HepG2 (cell line): Measurements from ENCODE around the gene TBXAS1. TPM values are rescaled to one million over a fixed set of nuclear protein-coding genes. Genes with fewer than 3 reads are reported as not detected.

ENCODE experiments used
- BORCS8-MEF2B ChIP-seq: sonication (generic); formaldehyde crosslinking; IDR thresholded peaks from 2 replicates; pipeline ENCODE4 v1.8.0; 2022; ENCODE audit warnings: mild to moderate bottlenecking, missing genetic modification reagents
- ELF1 ChIP-seq: sonication (generic); formaldehyde crosslinking; IDR thresholded peaks from 2 replicates; pipeline ENCODE4 v1.4.0; 2020; ENCODE audit warnings: missing genetic modification reagents
- ELF3 ChIP-seq: IDR thresholded peaks from 2 replicates; pipeline ENCODE4 v1.6.1; 2016; ENCODE audit warnings: missing genetic modification reagents, missing compliant biosample characterization
- ESRRA ChIP-seq: sonication (generic); formaldehyde crosslinking; IDR thresholded peaks from 2 replicates; pipeline ENCODE4 v1.5.1; 2020; ENCODE audit warnings: mild to moderate bottlenecking, low read depth, missing genetic modification reagents
- ETV6 ChIP-seq: sonication (generic); formaldehyde crosslinking; conservative IDR thresholded peaks from 2 replicates; pipeline ENCODE4 v1.4.0; 2020; ENCODE audit warnings: missing genetic modification reagents
- FOXP1 ChIP-seq, 2 experiments: fragments of 450-650 bp in 1 of 2; IDR thresholded peaks; 2 replicates each; pipeline ENCODE4 v1.6.1; 2017 to 2018; ENCODE audit warnings: antibody characterized with exemption in 1 of 2
- HBP1 ChIP-seq: IDR thresholded peaks from 2 replicates; pipeline ENCODE4 v1.6.1; 2016; ENCODE audit warnings: low read depth, control low read depth
- IRF2 ChIP-seq: IDR thresholded peaks from 2 replicates; pipeline ENCODE4 v1.6.1; 2018; ENCODE audit warnings: missing genetic modification reagents, missing compliant biosample characterization
- KIAA2018 ChIP-seq: sonication (generic); formaldehyde crosslinking; IDR thresholded peaks from 2 replicates; pipeline ENCODE4 v1.5.0; 2020; ENCODE audit warnings: mild to moderate bottlenecking, missing genetic modification reagents, borderline replicate concordance
- MBD4 ChIP-seq: IDR thresholded peaks from 2 replicates; pipeline ENCODE4 v1.6.1; 2012; ENCODE audit warnings: low read length, inconsistent platforms, borderline replicate concordance
- MEF2D ChIP-seq: sonication (generic); formaldehyde crosslinking; IDR thresholded peaks from 2 replicates; pipeline ENCODE4 v1.5.1; 2020; ENCODE audit warnings: mild to moderate bottlenecking, missing genetic modification reagents
- SALL1 ChIP-seq: sonication (generic); formaldehyde crosslinking; IDR thresholded peaks from 2 replicates; pipeline ENCODE4 v1.8.0; 2022; ENCODE audit warnings: mild to moderate bottlenecking, missing genetic modification reagents
- SNAI1 ChIP-seq: sonication (generic); formaldehyde crosslinking; IDR thresholded peaks from 2 replicates; pipeline ENCODE4 v1.5.0; 2020; ENCODE audit warnings: mild to moderate bottlenecking, missing genetic modification reagents, borderline replicate concordance
- TARDBP ChIP-seq: sonication (generic); formaldehyde crosslinking; IDR thresholded peaks from 2 replicates; pipeline ENCODE4 v1.8.0; 2022; ENCODE audit warnings: mild to moderate bottlenecking, missing genetic modification reagents
- TBX2 ChIP-seq: sonication (generic); formaldehyde crosslinking; IDR thresholded peaks from 2 replicates; pipeline ENCODE4 v1.5.0; 2020; ENCODE audit warnings: missing genetic modification reagents, mild to moderate bottlenecking, borderline replicate concordance
- ZFP62 ChIP-seq: sonication (generic); formaldehyde crosslinking; IDR thresholded peaks from 2 replicates; pipeline ENCODE4 v1.4.0; 2020; ENCODE audit warnings: missing genetic modification reagents
- ZNF431 ChIP-seq: sonication (generic); formaldehyde crosslinking; IDR thresholded peaks from 2 replicates; pipeline ENCODE4 v1.9.0; 2022; ENCODE audit warnings: missing genetic modification reagents, low read depth, mild to moderate bottlenecking, borderline replicate concordance
- ZNF713 ChIP-seq: sonication (generic); formaldehyde crosslinking; IDR thresholded peaks from 2 replicates; pipeline ENCODE4 v1.4.0; 2020; ENCODE audit warnings: mild to moderate bottlenecking, missing genetic modification reagents
- ZNF792 ChIP-seq: IDR thresholded peaks from 2 replicates; pipeline ENCODE4 v1.6.1; 2016
- polyA plus RNA-seq, 8 experiments: library from polyadenylated mRNA; depleted of rRNA in 3 of 8; stranded (reverse) in 7 of 8; unstranded in 1 of 8; fragments of >200 nt; fragmentation: Illumina TruSeq in 4 of 8; extraction: Trizol in 4 of 8; gene quantifications; 2 replicates each; pipeline versions ENCODE4 v1.2.1 to v1.2.3, GENCODE V29; 2011 to 2016; ENCODE audit warnings: low read depth in 4 of 8, missing spikeins in 1 of 8, mixed read lengths in 1 of 8; ENCODE audit not compliant: insufficient read depth in 1 of 8
- total RNA-seq, 5 experiments: library from RNA; depleted of rRNA; stranded (reverse); fragments of >200 nt; fragmentation: Illumina TruSeq; extraction: Trizol; gene quantifications; 2 replicates each; pipeline ENCODE4 v1.2.3, GENCODE V29; 2016; ENCODE audit warnings: low read depth in 1 of 5
- TF ChIP-seq, protein P1 (sequence below): sonication (generic); formaldehyde crosslinking; IDR thresholded peaks from 2 replicates; pipeline ENCODE4 v1.5.0; 2020; ENCODE audit warnings: mild to moderate bottlenecking, missing genetic modification reagents

TBXAS1 gene
- total and polyA plus RNA-seq, 2 of the 13 experiments (the other 11 are each of a cell fraction or from before 2014, with no cell fraction given), result 4.0 to 4.9 TPM

- TF ChIP-seq ESRRA (CRISPR knock-in tag) (peak; percentile 76), ZFP62 (no peak), MBD4 (no peak), ZNF713 (CRISPR knock-in tag) (no peak), ELF1 (no peak), SALL1 (CRISPR knock-in tag) (peak; percentile 56), ELF3 (0 out of 2 replicates have a peak, but pooled peaks have one; percentile 19), HBP1 (CRISPR knock-in tag) (no peak), KIAA2018 (CRISPR knock-in tag) (no peak), TARDBP (CRISPR knock-in tag) (0 out of 2 replicates have a peak, but pooled peaks have one; percentile 42), IRF2 (0 out of 2 replicates have a peak, but pooled peaks have one; percentile 20), ZNF431 (CRISPR knock-in tag) (no peak), MEF2D (CRISPR knock-in tag) (no peak), ZNF792 (no peak), SNAI1 (CRISPR knock-in tag) (no peak), ETV6 (CRISPR knock-in tag) (no peak), FOXP1 (IDR thresholded peaks at IDR 0.05) (no peak), FOXP1 (CRISPR knock-in tag; IDR thresholded peaks at IDR 0.05) (no peak), TBX2 (CRISPR knock-in tag) (0 out of 2 replicates have a peak, but pooled peaks have one; percentile 9), BORCS8-MEF2B (CRISPR knock-in tag) (0 out of 2 replicates have a peak, but pooled peaks have one; percentile 28)
- TF ChIP-seq, protein P1, sequence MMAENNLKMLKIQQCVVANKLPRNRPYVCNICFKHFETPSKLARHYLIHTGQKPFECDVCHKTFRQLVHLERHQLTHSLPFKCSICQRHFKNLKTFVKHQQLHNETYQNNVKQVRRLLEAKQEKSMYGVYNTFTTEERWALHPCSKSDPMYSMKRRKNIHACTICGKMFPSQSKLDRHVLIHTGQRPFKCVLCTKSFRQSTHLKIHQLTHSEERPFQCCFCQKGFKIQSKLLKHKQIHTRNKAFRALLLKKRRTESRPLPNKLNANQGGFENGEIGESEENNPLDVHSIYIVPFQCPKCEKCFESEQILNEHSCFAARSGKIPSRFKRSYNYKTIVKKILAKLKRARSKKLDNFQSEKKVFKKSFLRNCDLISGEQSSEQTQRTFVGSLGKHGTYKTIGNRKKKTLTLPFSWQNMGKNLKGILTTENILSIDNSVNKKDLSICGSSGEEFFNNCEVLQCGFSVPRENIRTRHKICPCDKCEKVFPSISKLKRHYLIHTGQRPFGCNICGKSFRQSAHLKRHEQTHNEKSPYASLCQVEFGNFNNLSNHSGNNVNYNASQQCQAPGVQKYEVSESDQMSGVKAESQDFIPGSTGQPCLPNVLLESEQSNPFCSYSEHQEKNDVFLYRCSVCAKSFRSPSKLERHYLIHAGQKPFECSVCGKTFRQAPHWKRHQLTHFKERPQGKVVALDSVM, result peak; percentile 99
These were observed 22.1 kb upstream of the TBXAS1 start (continued) for GRCh38 chr7:139807009-139807408.
